HEK293 (cell line): ENCODE data around the gene IQCB1.

ENCODE experiments used
- CTCF ChIA-PET: fragments of 350-600 bp; formaldehyde crosslinking; extraction: SDS; loops from one replicate; lab custom pipeline; 2021; ENCODE audit warnings: antibody characterized with exemption; lab: Yijun Ruan, JAX
- POLR2A ChIA-PET: fragments of 300-600 bp; formaldehyde crosslinking; extraction: SDS; loops from one replicate; lab custom pipeline; 2020; ENCODE audit warnings: antibody characterized with exemption, inconsistent platforms; lab: Yijun Ruan, JAX
- H3K27ac ChIP-seq: fragments of 200-500 bp; sonication (Bioruptor generic); 2 replicates; pipeline ENCODE4 v1.5.1; 2014; ENCODE audit warnings: low read depth, low read length, control low read depth, inconsistent platforms; ENCODE audit errors: extremely low read depth
- H3K36me3 ChIP-seq, 2 experiments: fragments of 200-500 bp in 1 of 2; sonication (Bioruptor generic) in 1 of 2; 1 replicate in 1 of 2; 2 replicates in 1 of 2; pipeline ENCODE4 v1.5.1; 2014 to 2017; ENCODE audit warnings: inconsistent platforms in 2 of 2, low read length in 2 of 2; ENCODE audit not compliant: control insufficient read depth in 2 of 2, insufficient read depth in 1 of 2
- H3K4me1 ChIP-seq: fragments of 200-500 bp; sonication (Bioruptor generic); 2 replicates; pipeline ENCODE4 v1.5.1; 2014; ENCODE audit warnings: mild to moderate bottlenecking, low read length, inconsistent platforms; ENCODE audit not compliant: control insufficient read depth, insufficient read depth
- H3K4me3 ChIP-seq: 2 replicates; pipeline ENCODE4 v1.5.1; 2011; ENCODE audit warnings: low read depth, mild to moderate bottlenecking, control low read depth, low read length, moderate library complexity
- H3K9me3 ChIP-seq: fragments of 200-500 bp; sonication (Bioruptor generic); 2 replicates; pipeline ENCODE4 v1.5.1; 2014; ENCODE audit warnings: low read depth, low read length, inconsistent platforms; ENCODE audit not compliant: control insufficient read depth, insufficient read depth
- GLI2 ChIP-seq: fragments of 450-650 bp; formaldehyde crosslinking; IDR thresholded peaks from 2 replicates; pipeline ENCODE4; 2017; ENCODE audit warnings: missing biosample characterization, missing genetic modification characterization, low read depth, borderline replicate concordance
- PRDM2 ChIP-seq: fragments of 450-650 bp; formaldehyde crosslinking; IDR thresholded peaks from 2 replicates; pipeline ENCODE4 v1.5.1; 2016; ENCODE audit warnings: missing biosample characterization, missing genetic modification characterization, borderline replicate concordance
- REST ChIP-seq: fragments of 450-650 bp; formaldehyde crosslinking; IDR thresholded peaks from 2 replicates; pipeline ENCODE4 v1.5.1; 2016; ENCODE audit warnings: missing biosample characterization, missing genetic modification characterization
- YY2 ChIP-seq: fragments of 450-650 bp; formaldehyde crosslinking; IDR thresholded peaks from 2 replicates; pipeline ENCODE4 v1.5.1; 2016; ENCODE audit warnings: missing biosample characterization, missing genetic modification characterization
- ZNF10 ChIP-seq: fragments of 450-650 bp; formaldehyde crosslinking; IDR thresholded peaks from 2 replicates; pipeline ENCODE4 v1.5.1; 2017; ENCODE audit warnings: missing biosample characterization, missing genetic modification characterization
- ZNF18 ChIP-seq: fragments of 450-650 bp; formaldehyde crosslinking; IDR thresholded peaks from 2 replicates; pipeline ENCODE4 v1.5.1; 2016; ENCODE audit warnings: missing biosample characterization, missing genetic modification characterization
- ZNF19 ChIP-seq: fragments of 450-650 bp; formaldehyde crosslinking; IDR thresholded peaks from 2 replicates; pipeline ENCODE4; 2016; ENCODE audit warnings: missing biosample characterization, missing genetic modification characterization, low read depth
- ZNF202 ChIP-seq: fragments of 450-650 bp; formaldehyde crosslinking; IDR thresholded peaks from 2 replicates; pipeline ENCODE4 v1.5.1; 2016; ENCODE audit warnings: missing biosample characterization, missing genetic modification characterization, borderline replicate concordance
- ZNF248 ChIP-seq: fragments of 450-650 bp; formaldehyde crosslinking; IDR thresholded peaks from 2 replicates; pipeline ENCODE4 v1.5.1; 2017; ENCODE audit warnings: missing biosample characterization, missing genetic modification characterization
- ZNF266 ChIP-seq: fragments of 450-650 bp; formaldehyde crosslinking; IDR thresholded peaks from 2 replicates; pipeline ENCODE4 v1.5.1; 2016; ENCODE audit warnings: missing biosample characterization, missing genetic modification characterization, low read depth
- ZNF416 ChIP-seq: fragments of 450-650 bp; formaldehyde crosslinking; IDR thresholded peaks from 2 replicates; pipeline ENCODE4 v1.5.1; 2016; ENCODE audit warnings: missing biosample characterization, missing genetic modification characterization
- ZNF433 ChIP-seq: fragments of 450-650 bp; formaldehyde crosslinking; IDR thresholded peaks from 2 replicates; pipeline ENCODE4 v1.5.1; 2016; ENCODE audit warnings: missing biosample characterization, missing genetic modification characterization, low read depth
- ZNF629 ChIP-seq: fragments of 450-650 bp; formaldehyde crosslinking; IDR thresholded peaks from 2 replicates; pipeline ENCODE4 v1.5.1; 2017; ENCODE audit warnings: missing biosample characterization, missing genetic modification characterization
- TF ChIP-seq, protein P1 (sequence below): fragments of 450-650 bp; formaldehyde crosslinking; conservative IDR thresholded peaks from 2 replicates; pipeline ENCODE4 v1.5.1; 2016; ENCODE audit warnings: low read depth, missing biosample characterization, missing genetic modification characterization
- TF ChIP-seq, protein P2 (sequence below): fragments of 450-650 bp; formaldehyde crosslinking; IDR thresholded peaks from 2 replicates; pipeline ENCODE4 v1.5.1; 2017; ENCODE audit warnings: missing biosample characterization, mild to moderate bottlenecking, missing genetic modification characterization, moderate library complexity

Gene IQCB1

GRCh38 chr3:121736112-121736511 lies 98.7 kb downstream of the IQCB1 start (continued):
- TF ChIP-seq, protein P1, sequence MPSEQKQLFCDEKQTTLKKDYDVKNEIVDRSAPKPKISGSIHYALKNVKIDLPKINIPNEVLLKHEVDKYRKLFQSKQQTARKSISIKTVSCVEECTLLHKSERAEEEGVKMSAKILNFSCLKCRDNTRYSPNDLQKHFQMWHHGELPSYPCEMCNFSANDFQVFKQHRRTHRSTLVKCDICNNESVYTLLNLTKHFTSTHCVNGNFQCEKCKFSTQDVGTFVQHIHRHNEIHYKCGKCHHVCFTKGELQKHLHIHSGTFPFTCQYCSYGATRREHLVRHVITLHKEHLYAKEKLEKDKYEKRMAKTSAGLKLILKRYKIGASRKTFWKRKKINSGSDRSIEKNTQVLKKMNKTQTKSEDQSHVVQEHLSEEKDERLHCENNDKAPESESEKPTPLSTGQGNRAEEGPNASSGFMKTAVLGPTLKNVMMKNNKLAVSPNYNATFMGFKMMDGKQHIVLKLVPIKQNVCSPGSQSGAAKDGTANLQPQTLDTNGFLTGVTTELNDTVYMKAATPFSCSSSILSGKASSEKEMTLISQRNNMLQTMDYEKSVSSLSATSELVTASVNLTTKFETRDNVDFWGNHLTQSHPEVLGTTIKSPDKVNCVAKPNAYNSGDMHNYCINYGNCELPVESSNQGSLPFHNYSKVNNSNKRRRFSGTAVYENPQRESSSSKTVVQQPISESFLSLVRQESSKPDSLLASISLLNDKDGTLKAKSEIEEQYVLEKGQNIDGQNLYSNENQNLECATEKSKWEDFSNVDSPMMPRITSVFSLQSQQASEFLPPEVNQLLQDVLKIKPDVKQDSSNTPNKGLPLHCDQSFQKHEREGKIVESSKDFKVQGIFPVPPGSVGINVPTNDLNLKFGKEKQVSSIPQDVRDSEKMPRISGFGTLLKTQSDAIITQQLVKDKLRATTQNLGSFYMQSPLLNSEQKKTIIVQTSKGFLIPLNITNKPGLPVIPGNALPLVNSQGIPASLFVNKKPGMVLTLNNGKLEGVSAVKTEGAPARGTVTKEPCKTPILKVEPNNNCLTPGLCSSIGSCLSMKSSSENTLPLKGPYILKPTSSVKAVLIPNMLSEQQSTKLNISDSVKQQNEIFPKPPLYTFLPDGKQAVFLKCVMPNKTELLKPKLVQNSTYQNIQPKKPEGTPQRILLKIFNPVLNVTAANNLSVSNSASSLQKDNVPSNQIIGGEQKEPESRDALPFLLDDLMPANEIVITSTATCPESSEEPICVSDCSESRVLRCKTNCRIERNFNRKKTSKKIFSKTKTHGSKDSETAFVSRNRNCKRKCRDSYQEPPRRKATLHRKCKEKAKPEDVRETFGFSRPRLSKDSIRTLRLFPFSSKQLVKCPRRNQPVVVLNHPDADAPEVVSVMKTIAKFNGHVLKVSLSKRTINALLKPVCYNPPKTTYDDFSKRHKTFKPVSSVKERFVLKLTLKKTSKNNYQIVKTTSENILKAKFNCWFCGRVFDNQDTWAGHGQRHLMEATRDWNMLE (tag by site-specific recombination), result no peak
- TF ChIP-seq, protein P2, sequence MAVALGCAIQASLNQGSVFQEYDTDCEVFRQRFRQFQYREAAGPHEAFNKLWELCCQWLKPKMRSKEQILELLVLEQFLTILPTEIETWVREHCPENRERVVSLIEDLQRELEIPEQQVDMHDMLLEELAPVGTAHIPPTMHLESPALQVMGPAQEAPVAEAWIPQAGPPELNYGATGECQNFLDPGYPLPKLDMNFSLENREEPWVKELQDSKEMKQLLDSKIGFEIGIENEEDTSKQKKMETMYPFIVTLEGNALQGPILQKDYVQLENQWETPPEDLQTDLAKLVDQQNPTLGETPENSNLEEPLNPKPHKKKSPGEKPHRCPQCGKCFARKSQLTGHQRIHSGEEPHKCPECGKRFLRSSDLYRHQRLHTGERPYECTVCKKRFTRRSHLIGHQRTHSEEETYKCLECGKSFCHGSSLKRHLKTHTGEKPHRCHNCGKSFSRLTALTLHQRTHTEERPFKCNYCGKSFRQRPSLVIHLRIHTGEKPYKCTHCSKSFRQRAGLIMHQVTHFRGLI (tag by site-specific recombination), result no peak
- TF ChIP-seq YY2 (no peak), ZNF416 (tag by site-specific recombination) (no peak), ZNF433 (tag by site-specific recombination) (no peak), ZNF10 (no peak), ZNF19 (no peak), ZNF629 (tag by site-specific recombination) (no peak), ZNF266 (tag by site-specific recombination) (no peak)

DNA sequence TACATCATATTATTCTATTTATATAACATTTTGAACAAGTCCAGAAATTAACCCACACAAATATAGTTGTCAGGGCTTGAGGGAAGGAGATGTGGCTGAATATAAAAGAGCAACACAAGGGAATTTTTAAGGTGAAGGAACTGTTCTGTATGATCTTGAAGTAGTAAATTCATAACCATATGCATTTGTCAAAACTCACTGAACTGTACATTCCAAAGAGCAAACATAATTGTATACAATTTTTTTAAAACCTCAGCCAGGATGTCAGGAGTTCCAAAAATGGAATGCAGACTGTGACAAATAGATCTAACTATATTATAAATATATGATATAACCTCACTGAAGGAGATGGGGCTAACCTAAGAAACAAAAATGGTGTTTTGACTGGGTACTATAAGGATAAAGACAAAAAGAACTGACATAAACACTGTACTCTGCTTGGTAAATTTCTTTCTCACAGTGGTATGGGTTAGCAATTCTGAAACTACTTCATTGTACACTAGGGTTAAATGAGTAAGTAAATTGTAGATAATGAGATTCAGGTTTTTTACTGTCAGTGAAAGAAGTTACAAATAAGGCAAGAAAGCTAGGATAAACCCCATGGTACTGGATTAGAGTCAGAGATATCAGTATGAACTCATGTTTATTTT lies 99.7 kb downstream of the IQCB1 start:
- Histone ChIP-seq H3K4me3 (no peak overlapping the region), H3K36me3 (peaks cover 0 to 7% of the 10 kb centered on the region in 2 experiments; a peak in 1 of 3 replicates), H3K9me3 (no peaks in the 10 kb centered on the region), H3K4me1 (no peaks in the 10 kb centered on the region), H3K27ac (no peak overlapping the region)
- TF ChIP-seq GLI2 (tag by site-specific recombination) (no peak), ZNF18 (tag by site-specific recombination) (no peak), REST (no peak), PRDM2 (tag by site-specific recombination) (no peak), ZNF202 (tag by site-specific recombination) (no peak), ZNF248 (no peak)
- TF ChIP-seq, protein P2 (tag by site-specific recombination), result no peak
- CTCF ChIA-PET, result no interaction called here
- POLR2A ChIA-PET, result no interaction called here
